Effector CD8-positive, alpha-beta T cell (primary cell): ENCODE data around the gene PCARE.
"Not testable (repeated sequence)": the region's sequence is repeated elsewhere in the genome, so short reads cannot be mapped to it uniquely, and the experiment has no call there.

ENCODE experiments used
- DNase-seq: peaks from one replicate; lab custom pipeline; 2025; lab: John Stamatoyannopoulos, UW

PCARE gene

GRCh38 chr2:29096969-29097368, 22.6 kb upstream of the PCARE start:
- DNase-seq, result no peak

- DNase-seq, result not testable (repeated sequence)
Observed at GRCh38 chr2:29090311-29090710, 16.0 kb upstream of the PCARE start.

GRCh38 chr2:29084554-29084953, 10.2 kb upstream of the PCARE start:
- no peak for DNase-seq

- DNase-seq, result no peak
Observed at GRCh38 chr2:29082804-29083495, 8.6 kb upstream of the PCARE start.

GRCh38 chr2:29080886-29081743, 6.8 kb upstream of the PCARE start:
- no peak for DNase-seq

- DNase-seq, result no peak
Observed at GRCh38 chr2:29079887-29080286, 5.6 kb upstream of the PCARE start.

GRCh38 chr2:29075894-29076705, 1.8 kb upstream of the PCARE start:
- no peak for DNase-seq

- no peak for DNase-seq
Observed at GRCh38 chr2:29073933-29074332, 390 bp downstream of the PCARE start.

- no peak for DNase-seq
Observed at GRCh38 chr2:29072971-29073725, 1.2 kb downstream of the PCARE start.

- DNase-seq, result no peak
Observed at GRCh38 chr2:29072251-29072650, 2.1 kb downstream of the PCARE start.

GRCh38 chr2:29071032-29071975, 3.0 kb downstream of the PCARE start:
- no peak for DNase-seq

GRCh38 chr2:29070526-29070925, 3.8 kb downstream of the PCARE start:
- no peak for DNase-seq

- DNase-seq, result no peak
Observed at GRCh38 chr2:29068513-29068912, 5.8 kb downstream of the PCARE start.

- no peak for DNase-seq
Observed at GRCh38 chr2:29066997-29067605, 7.2 kb downstream of the PCARE start.

GRCh38 chr2:29066271-29066860, 8.0 kb downstream of the PCARE start:
- no peak for DNase-seq

- no peak for DNase-seq
Observed at GRCh38 chr2:29065068-29065811, 9.1 kb downstream of the PCARE start.

- no peak for DNase-seq
Observed at GRCh38 chr2:29064746-29065067, 9.6 kb downstream of the PCARE start.

- no peak for DNase-seq
Observed at GRCh38 chr2:29064346-29064715, 10.0 kb downstream of the PCARE start.

- DNase-seq, result no peak
Observed at GRCh38 chr2:29063646-29064345, 10.5 kb downstream of the PCARE start.
